H1 (cell line): ENCODE measurements around the gene HOXA13. TPM values are rescaled to one million over a fixed set of nuclear protein-coding genes. Genes with fewer than 3 reads are reported as not detected.

Experiments used
- CTCF ChIA-PET: fragments of 300-600 bp; sonication (Branson Sonifier 250); formaldehyde crosslinking; loops from one replicate; lab custom pipeline; 2021; ENCODE audit not compliant: partially characterized antibody; lab: Charles Lee
- POLR2A ChIA-PET: fragments of 300-600 bp; sonication (Branson Sonifier 250); formaldehyde crosslinking; loops from one replicate; lab custom pipeline; 2021; ENCODE audit warnings: inconsistent platforms; ENCODE audit not compliant: partially characterized antibody; lab: Charles Lee
- DNase-seq, 2 experiments: peaks; one replicate each; pipeline versions ENCODE4 v3.0.0 to v3.0.0-alpha.2; 2010 to 2022; ENCODE audit warnings: low spot score in 2 of 2, low read depth in 1 of 2, mixed read lengths in 1 of 2
- FAIRE-seq: peaks from 2 replicates; lab custom pipeline; 2011; peaks lifted over from hg19 to GRCh38; lab: Jason Lieb, UNC
- H2AFZ ChIP-seq: 2 replicates; pipeline ENCODE4 v1.8.1; 2012; ENCODE audit warnings: low read length, inconsistent platforms
- H2AK5ac ChIP-seq: 2 replicates; pipeline ENCODE4 v1.6.1; 2013; ENCODE audit warnings: low read depth, low read length
- H2BK120ac ChIP-seq: replicated peaks from 2 replicates; pipeline ENCODE3; 2013; ENCODE audit warnings: low read depth, low read length, inconsistent platforms
- H2BK12ac ChIP-seq: 2 replicates; pipeline ENCODE4 v1.6.1; 2013; ENCODE audit warnings: low read depth, low read length
- H2BK15ac ChIP-seq: 2 replicates; pipeline ENCODE4 v1.6.1; 2013; ENCODE audit warnings: low read length
- H2BK20ac ChIP-seq: 2 replicates; pipeline ENCODE4 v1.6.1; 2013; ENCODE audit warnings: low read length
- H2BK5ac ChIP-seq: 2 replicates; pipeline ENCODE4 v1.6.1; 2013; ENCODE audit warnings: low read depth, low read length
- H3K14ac ChIP-seq: 2 replicates; pipeline ENCODE4 v1.6.1; 2013; ENCODE audit warnings: inconsistent platforms; ENCODE audit not compliant: insufficient read length
- H3K18ac ChIP-seq: 2 replicates; pipeline ENCODE4 v1.6.1; 2013; ENCODE audit warnings: low read length; ENCODE audit errors: extremely low read depth
- H3K23ac ChIP-seq: 2 replicates; pipeline ENCODE4 v1.6.1; 2013; ENCODE audit warnings: inconsistent platforms; ENCODE audit not compliant: insufficient read length
- H3K23me2 ChIP-seq: 2 replicates; pipeline ENCODE4 v1.6.1; 2013; ENCODE audit warnings: low read depth, low read length
- H3K27ac ChIP-seq: 2 replicates; pipeline ENCODE4 v1.6.1; 2011; ENCODE audit warnings: low read depth, low read length, inconsistent platforms
- H3K27me3 ChIP-seq, 4 experiments: replicated peaks in 1 of 4; 1 replicate in 1 of 4; 2 replicates in 3 of 4; pipeline versions ENCODE4 v1.6.1 to v1.8.1; 2011 to 2013; ENCODE audit warnings: low read length in 3 of 4, mild to moderate bottlenecking in 3 of 4, inconsistent platforms in 2 of 4, mixed read lengths in 2 of 4, moderate library complexity in 1 of 4; ENCODE audit not compliant: control insufficient read depth in 3 of 4, insufficient read depth in 3 of 4; ENCODE audit errors: extremely low read depth in 1 of 4
- H3K36me3 ChIP-seq, 4 experiments: 2 replicates each; pipeline versions ENCODE4 v1.6.1 to v1.8.1; 2011 to 2013; ENCODE audit warnings: mild to moderate bottlenecking in 4 of 4, low read length in 3 of 4, moderate library complexity in 2 of 4, control low read depth in 1 of 4, inconsistent platforms in 1 of 4; ENCODE audit not compliant: insufficient read depth in 4 of 4, control insufficient read depth in 2 of 4
- H3K4ac ChIP-seq: replicated peaks from 2 replicates; pipeline ENCODE3; 2013; ENCODE audit warnings: low read length, low read depth, mixed read lengths, inconsistent platforms; ENCODE audit not compliant: insufficient read length
- H3K4me1 ChIP-seq, 4 experiments: replicated peaks in 1 of 4; 1 replicate in 1 of 4; 2 replicates in 3 of 4; pipeline versions ENCODE4 v1.6.1 to v1.8.1; 2011 to 2013; ENCODE audit warnings: low read length in 3 of 4, inconsistent platforms in 2 of 4, mixed read lengths in 1 of 4; ENCODE audit not compliant: insufficient read depth in 4 of 4, control insufficient read depth in 3 of 4
- H3K4me2 ChIP-seq, 2 experiments: 2 replicates each; pipeline versions ENCODE4 v1.6.1 to v1.8.1; 2011 to 2013; ENCODE audit warnings: low read depth in 2 of 2, low read length in 2 of 2, control low read depth in 1 of 2, inconsistent platforms in 1 of 2, mild to moderate bottlenecking in 1 of 2; ENCODE audit not compliant: insufficient read depth in 1 of 2
- H3K4me3 ChIP-seq, 4 experiments: fragments of 200-600, 300-600 bp in 1 of 4; sonication (generic), shearing (Covaris generic), sonication (Bioruptor Twin) in 1 of 4; 2 replicates each; pipeline versions ENCODE4 v1.5.1 to v1.8.1; 2011 to 2016; ENCODE audit warnings: low read length in 4 of 4, low read depth in 3 of 4, control low read depth in 2 of 4, inconsistent platforms in 2 of 4, mild to moderate bottlenecking in 2 of 4, mixed read lengths in 1 of 4, moderate library complexity in 1 of 4; ENCODE audit not compliant: insufficient read depth in 2 of 4; ENCODE audit errors: extremely low read depth in 1 of 4
- H3K56ac ChIP-seq: replicated peaks from 2 replicates; pipeline ENCODE3; 2013; ENCODE audit warnings: low read depth, mild to moderate bottlenecking, mixed read lengths, low read length, inconsistent platforms; ENCODE audit not compliant: insufficient read length
- H3K79me1 ChIP-seq: 2 replicates; pipeline ENCODE4 v1.6.1; 2013; ENCODE audit warnings: low read depth, low read length, control low read depth
- H3K79me2 ChIP-seq, 2 experiments: 2 replicates each; pipeline versions ENCODE4 v1.6.1 to v1.8.1; 2012 to 2013; ENCODE audit warnings: low read length in 2 of 2, mild to moderate bottlenecking in 2 of 2, inconsistent platforms in 1 of 2; ENCODE audit not compliant: insufficient read depth in 2 of 2, control insufficient read depth in 1 of 2
- H3K9ac ChIP-seq, 4 experiments: replicated peaks in 1 of 4; 1 replicate in 1 of 4; 2 replicates in 3 of 4; pipeline versions ENCODE4 v1.6.1 to v1.8.1; 2011 to 2013; ENCODE audit warnings: low read depth in 3 of 4, low read length in 3 of 4, control low read depth in 2 of 4, mild to moderate bottlenecking in 2 of 4, moderate library complexity in 2 of 4, inconsistent platforms in 1 of 4; ENCODE audit errors: extremely low read depth in 1 of 4
- H3K9me3 ChIP-seq, 2 experiments: 2 replicates each; pipeline versions ENCODE4 v1.6.1 to v1.8.1; 2012 to 2013; ENCODE audit warnings: mild to moderate bottlenecking in 2 of 2, moderate library complexity in 2 of 2, control low read depth in 1 of 2, inconsistent platforms in 1 of 2, low read depth in 1 of 2, low read length in 1 of 2, mixed read lengths in 1 of 2; ENCODE audit not compliant: insufficient read depth in 2 of 2
- H4K20me1 ChIP-seq, 2 experiments: replicated peaks in 1 of 2; 2 replicates each; pipeline versions ENCODE3 to v1.8.1; 2011 to 2013; ENCODE audit warnings: inconsistent platforms in 2 of 2, low read length in 2 of 2, mild to moderate bottlenecking in 1 of 2; ENCODE audit not compliant: insufficient read depth in 2 of 2, control insufficient read depth in 1 of 2
- H4K5ac ChIP-seq: 2 replicates; pipeline ENCODE4 v1.6.1; 2013; ENCODE audit warnings: low read length, low read depth, mixed read lengths, inconsistent platforms; ENCODE audit not compliant: insufficient read length
- H4K8ac ChIP-seq: 2 replicates; pipeline ENCODE4 v1.8.0; 2013; ENCODE audit warnings: mild to moderate bottlenecking, moderate library complexity, low read length, inconsistent platforms; ENCODE audit not compliant: insufficient read depth; ENCODE audit errors: extremely low read depth
- H4K91ac ChIP-seq: replicated peaks from 2 replicates; pipeline ENCODE3; 2013; ENCODE audit warnings: low read length, mixed read lengths, inconsistent platforms; ENCODE audit not compliant: insufficient read length
- CBX5 ChIP-seq: fragments of 300-800, 300-1000 bp; sonication (generic); IDR thresholded peaks from 2 replicates; pipeline ENCODE4 v1.7.1; 2016; ENCODE audit warnings: antibody characterized with exemption, low read length, low read depth
- CHD1 ChIP-seq: IDR thresholded peaks from 2 replicates; pipeline ENCODE4 v1.6.1; 2012; ENCODE audit warnings: low read depth, low read length, improper control_type of control experiment
- CREB1 ChIP-seq: IDR thresholded peaks from 2 replicates; pipeline ENCODE4 v1.6.1; 2012; ENCODE audit warnings: inconsistent platforms
- EGR1 ChIP-seq: IDR thresholded peaks from 2 replicates; pipeline ENCODE4 v1.6.1; 2011; ENCODE audit warnings: low read depth, low read length, borderline replicate concordance
- JUN ChIP-seq: IDR thresholded peaks from 2 replicates; pipeline ENCODE4 v1.6.1; 2011; ENCODE audit warnings: low read depth, mild to moderate bottlenecking, improper control_type of control experiment, low read length
- TAF1 ChIP-seq: IDR thresholded peaks from 2 replicates; pipeline ENCODE4 v1.6.1; 2011; ENCODE audit warnings: mild to moderate bottlenecking, low read depth, low read length
- ZNF274 ChIP-seq: IDR thresholded peaks from 2 replicates; pipeline ENCODE4 v1.7.0; 2012; ENCODE audit warnings: low read length, borderline replicate concordance; ENCODE audit errors: extremely low read depth
- WGBS, 2 experiments: shearing (Covaris generic) in 1 of 2; methylation state at CpG; one replicate each; pipeline versions ENCODE4 v1.1.6 to v1.1.7; 2013 to 2015; ENCODE audit warnings: low lambda C conversion rate in 2 of 2, mixed read lengths in 2 of 2, inconsistent platforms in 1 of 2, low coverage in 1 of 2, missing lambda C conversion rate in 1 of 2; ENCODE audit not compliant: insufficient replicate concordance in 2 of 2, insufficient coverage in 1 of 2, insufficient read length in 1 of 2; ENCODE audit errors: extremely low coverage in 1 of 2, missing lambda C conversion rate in 1 of 2; 5-methylcytosine and 5-hydroxymethylcytosine counted together
- polyA plus RNA-seq, 7 experiments: library from polyadenylated mRNA; depleted of rRNA in 3 of 7; stranded (reverse) in 5 of 7; unstranded in 2 of 7; fragments of >200 nt in 5 of 7; fragments of 200-250 nt in 2 of 7; gene quantifications; 1 replicate in 5 of 7; 2 replicates in 1 of 7; 4 replicates in 1 of 7; pipeline versions ENCODE4 v1.2.1 to v1.2.3, GENCODE V29; 2011 to 2013; ENCODE audit warnings: missing spikeins in 2 of 7, mixed read lengths in 2 of 7
- total RNA-seq: library from RNA; stranded (reverse); fragmentation: NEBNext Ultra II Directional; extraction: Animal tissue kit (Norgen Biotek cat#: 25700); gene quantifications from 2 replicates; pipeline ENCODE4 v1.2.1, GENCODE V29; 2021
- TF ChIP-seq, protein P1 (sequence below): IDR thresholded peaks from 2 replicates; pipeline ENCODE4 v1.6.1; 2012; ENCODE audit warnings: inconsistent platforms
- TF ChIP-seq, protein P2 (sequence below): IDR thresholded peaks from 2 replicates; pipeline ENCODE4 v1.6.1; 2011; ENCODE audit warnings: low read depth, mild to moderate bottlenecking, low read length; ENCODE audit not compliant: insufficient read depth

Gene HOXA13
- total and polyA plus RNA-seq, 2 of the 8 experiments (the other 6 are each of a cell fraction or from before 2014, with no cell fraction given): not detected

DNA sequence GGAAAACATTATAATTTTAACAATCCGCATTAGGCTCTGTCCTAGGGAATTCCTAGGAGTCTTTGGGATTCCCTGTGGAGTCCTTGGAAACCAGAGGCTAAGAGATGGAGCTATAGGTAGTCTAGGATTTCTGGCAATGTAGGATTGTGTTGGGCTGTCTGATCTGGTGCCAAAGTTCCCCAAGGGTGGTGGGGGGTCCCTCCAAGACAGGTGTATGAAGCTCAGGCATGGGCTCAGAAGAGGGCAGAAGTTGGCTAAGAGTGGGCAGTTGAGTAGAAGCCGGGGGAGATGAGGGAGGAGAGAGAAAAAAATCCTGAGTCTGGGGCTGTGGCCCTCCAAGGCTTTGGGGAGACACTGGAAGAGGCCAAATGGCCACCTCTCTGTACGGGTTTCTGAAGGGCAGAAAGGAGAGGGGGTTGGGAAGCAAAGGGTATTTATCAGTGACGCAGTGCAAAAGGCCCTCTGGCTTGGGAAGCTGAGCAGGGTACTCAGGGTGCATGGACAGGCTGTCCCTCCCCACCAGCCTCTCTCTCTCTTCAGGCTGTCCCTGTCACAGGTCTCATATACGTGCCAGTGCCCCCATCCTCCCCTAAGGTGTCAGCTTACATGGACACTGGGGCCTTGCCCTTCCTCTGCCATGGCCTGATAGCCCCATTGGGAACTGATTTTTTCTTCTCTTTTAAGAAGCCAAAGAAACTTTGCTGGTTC, 53.2 kb downstream of the HOXA13 start:
- Histone ChIP-seq H3K4me3 (no peak overlapping the region), H3K79me2 (no peaks in the 10 kb centered on the region), H2BK15ac (no peak overlapping the region), H3K27ac (no peak overlapping the region), H3K36me3 (peaks cover 0 to 6% (median 0%) of the 10 kb centered on the region in 4 experiments; a peak in 1 of 8 replicates), H3K79me1 (no peaks in the 10 kb centered on the region), H3K4me1 (peaks cover 0 to 9% (median 6%) of the 10 kb centered on the region in 4 experiments; a peak in 5 of 7 replicates), H3K4ac (no peak overlapping the region), H2BK12ac (no peak overlapping the region), H2AK5ac (no peak overlapping the region), H3K9me3 (peaks cover 0 to 3% of the 10 kb centered on the region in 2 experiments; a peak in 1 of 4 replicates), H3K56ac (no peak overlapping the region), H4K20me1 (peaks cover 30 to 32% of the 10 kb centered on the region in 2 experiments), H2BK20ac (no peak overlapping the region), H3K9ac (no peak overlapping the region), H3K14ac (no peak overlapping the region), H4K91ac (no peak overlapping the region), H2BK120ac (no peak overlapping the region), H4K8ac (no peak overlapping the region), H3K23ac (no peak overlapping the region), H4K5ac (no peak overlapping the region), H2BK5ac (no peak overlapping the region), H3K27me3 (peaks cover 96 to 100% (median 99%) of the 10 kb centered on the region in 4 experiments), H2AFZ (no peak overlapping the region), H3K4me2 (no peak overlapping the region; a peak in 1 of 4 replicates), H3K18ac (no peak overlapping the region), H3K23me2 (peaks cover 9% of the 10 kb centered on the region)
- peak in 1 of 2 experiments; percentile 38 for DNase-seq
- POLR2A ChIA-PET: no interaction called here
- 47% methylated on average over 5 of the region's 5 CpGs; no CpG with 5 or more reads in 1 of the 2 experiments for WGBS, 2 experiments
- CTCF ChIA-PET: interaction anchor here (0.7 to 12.5 kb wide), 8 partner anchors 13 to 293 kb away, joined by 3 to 123 read pairs (median 8); partner anchors contain the start of gene HOXA1
- TF ChIP-seq CBX5: no peak
- no peak for TF ChIP-seq TAF1
- no peak for TF ChIP-seq JUN
- TF ChIP-seq ZNF274: no peak
- TF ChIP-seq CHD1: no peak
- no peak for TF ChIP-seq CREB1
- TF ChIP-seq, protein P1, sequence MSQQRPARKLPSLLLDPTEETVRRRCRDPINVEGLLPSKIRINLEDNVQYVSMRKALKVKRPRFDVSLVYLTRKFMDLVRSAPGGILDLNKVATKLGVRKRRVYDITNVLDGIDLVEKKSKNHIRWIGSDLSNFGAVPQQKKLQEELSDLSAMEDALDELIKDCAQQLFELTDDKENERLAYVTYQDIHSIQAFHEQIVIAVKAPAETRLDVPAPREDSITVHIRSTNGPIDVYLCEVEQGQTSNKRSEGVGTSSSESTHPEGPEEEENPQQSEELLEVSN: no peak
- no peak for TF ChIP-seq EGR1
- TF ChIP-seq, protein P2, sequence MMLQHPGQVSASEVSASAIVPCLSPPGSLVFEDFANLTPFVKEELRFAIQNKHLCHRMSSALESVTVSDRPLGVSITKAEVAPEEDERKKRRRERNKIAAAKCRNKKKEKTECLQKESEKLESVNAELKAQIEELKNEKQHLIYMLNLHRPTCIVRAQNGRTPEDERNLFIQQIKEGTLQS: no peak
- FAIRE-seq: no peak
